ENCODE measurements around the gene GSX2.

The GSX2 gene

DNA sequence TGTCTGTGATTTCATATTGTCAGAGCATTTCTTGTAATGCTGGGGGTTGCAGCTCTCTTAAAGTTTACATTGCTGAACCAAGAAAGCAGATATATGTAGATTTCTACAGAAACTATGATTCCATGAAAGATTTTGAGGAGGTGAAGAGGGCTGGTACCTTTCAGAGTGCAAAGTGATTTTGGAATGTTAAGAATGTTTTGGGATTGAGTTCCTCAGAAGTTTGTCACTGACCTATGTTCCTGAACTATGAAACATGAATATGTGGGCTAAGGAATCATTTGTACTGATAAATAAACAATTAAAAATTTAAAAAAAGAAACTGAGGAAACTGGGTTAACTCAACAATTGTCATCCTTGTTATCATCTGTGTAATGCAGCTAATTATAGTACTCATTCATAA, 23.3 kb upstream of the GSX2 start:
- no peak for DNase-seq

DNA sequence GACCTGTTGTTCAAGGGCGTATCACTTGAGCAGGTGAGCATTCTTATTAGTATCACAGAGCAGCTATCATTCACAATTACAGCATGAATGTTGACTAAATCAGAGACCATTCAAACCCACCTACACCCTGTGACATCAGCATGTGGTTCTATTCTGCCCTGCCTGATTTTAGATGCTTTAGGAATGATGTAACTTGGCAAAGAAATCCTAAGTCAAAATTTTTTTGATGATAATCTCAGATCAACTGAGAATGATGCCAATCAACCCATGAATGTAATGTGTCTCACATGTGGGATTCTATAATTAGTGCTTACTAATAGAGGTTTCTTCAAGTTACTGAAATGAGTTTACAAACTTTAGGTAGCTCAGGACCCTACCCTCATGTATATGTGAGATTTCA, 22.2 kb upstream of the GSX2 start:
- no peak for DNase-seq

DNA sequence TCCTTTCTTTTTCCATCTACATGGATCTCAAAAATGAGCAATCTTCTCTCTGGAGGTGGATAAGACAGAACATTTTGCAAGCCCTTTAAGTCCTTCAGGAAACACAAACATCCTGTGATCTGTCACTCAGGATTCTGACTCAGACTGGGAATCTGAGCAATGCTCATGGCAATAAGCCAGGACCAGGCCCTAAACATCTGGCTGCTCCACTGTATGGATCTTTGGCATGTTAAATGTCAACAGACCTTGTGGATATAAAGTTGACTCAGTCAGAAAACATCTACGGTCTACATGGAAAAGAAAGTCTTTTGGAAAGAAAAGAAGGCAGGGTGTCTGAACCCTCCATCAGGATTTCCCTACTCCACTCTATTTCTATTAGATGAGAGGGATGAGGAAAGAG, 17.8 kb upstream of the GSX2 start:
- no peak for DNase-seq

DNA sequence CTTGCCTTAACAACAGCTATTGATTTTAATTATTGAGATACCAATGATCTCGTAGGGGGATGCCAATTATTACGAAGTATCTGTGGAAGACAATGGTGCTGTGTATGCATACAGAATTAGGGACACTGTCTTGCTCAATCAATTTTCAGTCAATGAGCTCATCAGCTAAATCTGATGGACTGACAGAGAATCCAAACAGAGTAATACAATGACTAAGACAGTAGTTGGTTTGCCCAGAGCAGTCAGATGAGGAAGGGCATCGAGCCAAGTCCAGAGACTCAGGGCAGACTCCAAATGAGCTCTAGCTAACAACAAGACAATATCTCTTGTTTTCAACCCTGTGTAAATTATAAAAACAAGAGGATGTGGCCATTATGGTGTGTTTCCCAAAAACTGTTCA, 14.7 kb upstream of the GSX2 start:
- peak in 46 of 56 donors; percentile 11 to 91 (median 56) for DNase-seq

DNA sequence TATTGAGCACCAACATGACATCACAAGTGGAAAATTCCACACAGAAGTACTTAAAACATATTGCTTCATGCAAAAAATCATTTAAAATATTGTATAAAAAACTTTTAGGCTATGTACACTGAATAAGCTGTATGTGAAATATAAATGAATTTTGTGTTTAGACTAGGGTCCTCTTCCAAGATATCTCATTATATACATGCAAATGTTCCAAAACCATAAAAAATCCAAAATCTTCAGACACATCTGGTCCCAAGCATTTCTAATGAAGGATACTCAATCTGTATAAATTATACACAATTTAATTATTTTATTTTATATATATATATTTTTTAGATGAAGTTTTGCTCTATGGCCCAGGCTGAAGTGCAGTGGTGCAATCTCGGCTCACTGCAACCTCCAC, 10.1 kb upstream of the GSX2 start:
- DNase-seq: no peak

DNA sequence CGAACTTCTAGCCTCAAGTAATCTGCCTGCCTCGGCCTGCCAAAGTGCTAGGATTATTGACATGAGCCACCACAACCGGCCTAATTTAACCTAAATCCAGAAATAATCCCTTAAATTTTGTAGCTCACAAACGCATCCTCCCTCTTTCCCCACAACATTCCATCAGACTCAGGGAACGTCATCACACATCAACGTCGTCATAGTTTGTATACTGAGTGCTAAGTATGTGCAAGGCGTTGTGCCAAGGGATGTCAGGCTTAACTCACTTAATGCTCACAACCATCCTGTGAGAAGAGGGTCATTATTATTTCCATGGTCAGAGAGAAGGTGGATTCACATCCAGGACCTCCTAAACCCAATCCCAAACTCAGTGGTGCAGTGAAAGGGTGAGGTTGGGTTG, 9.6 kb upstream of the GSX2 start:
- DNase-seq: no peak

DNA sequence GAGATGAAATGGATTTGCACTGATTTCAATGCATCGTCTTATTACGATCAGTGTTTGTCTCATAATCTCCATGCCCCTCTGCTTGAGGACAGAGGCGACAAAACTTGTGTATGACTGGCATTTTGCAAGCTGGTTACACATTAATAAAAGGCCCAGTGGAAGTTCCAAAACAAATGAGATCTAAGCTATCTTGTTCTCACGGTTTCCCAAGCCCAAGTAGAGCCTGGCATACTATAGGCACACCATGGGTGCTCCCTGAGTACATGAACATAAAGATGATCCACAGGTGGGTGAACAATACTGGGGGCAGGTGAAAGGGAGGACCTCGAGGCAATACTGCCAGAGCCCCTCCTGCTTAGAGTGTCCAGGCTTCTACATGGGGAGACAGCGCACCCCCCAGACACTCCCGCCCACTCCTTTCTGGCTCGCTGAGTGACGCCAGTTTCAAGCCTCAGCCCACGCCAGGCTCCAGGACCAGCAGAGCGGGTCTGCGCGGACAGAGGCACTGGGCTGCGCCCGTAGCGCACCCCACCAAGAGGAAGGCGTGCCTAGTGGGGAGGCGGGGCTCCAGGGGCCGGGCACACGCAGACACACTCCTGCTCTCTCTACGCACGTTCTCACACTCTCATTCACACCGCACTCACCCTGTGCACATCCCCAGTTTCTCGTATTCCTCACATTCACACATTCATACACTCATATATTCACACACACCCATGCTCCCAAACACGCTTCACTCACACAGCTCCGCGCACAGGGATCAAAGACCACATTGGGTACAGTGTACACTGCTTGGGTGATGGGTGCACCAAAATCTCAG, 8.9 kb upstream of the GSX2 start:
- peak in 21 of 56 donors; percentile 7 to 58 (median 26) for DNase-seq

DNA sequence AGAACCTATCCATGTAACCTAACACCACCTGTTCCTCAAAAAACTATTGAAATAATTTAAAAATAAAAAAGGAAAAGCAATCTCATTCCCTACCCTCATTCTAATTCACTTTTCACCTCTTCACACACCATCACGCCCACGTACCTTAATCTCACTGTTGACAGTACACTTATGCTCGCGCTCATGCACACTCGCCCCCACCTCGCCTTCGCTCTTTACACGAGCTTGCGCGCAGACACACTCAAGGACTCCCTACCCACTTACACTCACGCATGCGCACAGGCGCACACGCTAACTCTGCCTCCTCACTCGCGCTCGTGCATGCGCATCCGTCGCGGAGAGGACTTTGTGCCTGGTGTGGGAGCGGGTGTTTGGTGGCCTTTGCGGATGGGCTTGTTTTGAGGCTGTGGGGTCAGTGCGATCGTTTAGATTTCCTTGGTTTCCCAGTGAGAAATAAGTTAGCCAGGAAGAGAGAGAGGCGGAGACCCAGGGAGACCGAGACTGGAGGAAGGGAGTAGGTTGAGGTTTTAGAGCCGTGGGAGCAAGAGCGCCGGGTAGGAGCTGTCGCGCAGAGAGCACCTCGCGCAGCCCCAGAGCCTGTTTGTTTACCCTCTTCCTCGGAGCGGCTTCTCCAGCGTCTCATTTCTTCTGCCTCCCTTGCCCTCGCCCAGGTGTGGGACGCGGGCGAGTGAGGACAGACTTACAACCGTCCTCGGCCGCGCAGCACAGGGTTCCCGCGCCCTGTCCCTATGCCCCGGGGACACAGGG, 8.1 kb upstream of the GSX2 start:
- DNase-seq: peak in 54 of 56 donors; percentile 9 to 84 (median 54)

DNA sequence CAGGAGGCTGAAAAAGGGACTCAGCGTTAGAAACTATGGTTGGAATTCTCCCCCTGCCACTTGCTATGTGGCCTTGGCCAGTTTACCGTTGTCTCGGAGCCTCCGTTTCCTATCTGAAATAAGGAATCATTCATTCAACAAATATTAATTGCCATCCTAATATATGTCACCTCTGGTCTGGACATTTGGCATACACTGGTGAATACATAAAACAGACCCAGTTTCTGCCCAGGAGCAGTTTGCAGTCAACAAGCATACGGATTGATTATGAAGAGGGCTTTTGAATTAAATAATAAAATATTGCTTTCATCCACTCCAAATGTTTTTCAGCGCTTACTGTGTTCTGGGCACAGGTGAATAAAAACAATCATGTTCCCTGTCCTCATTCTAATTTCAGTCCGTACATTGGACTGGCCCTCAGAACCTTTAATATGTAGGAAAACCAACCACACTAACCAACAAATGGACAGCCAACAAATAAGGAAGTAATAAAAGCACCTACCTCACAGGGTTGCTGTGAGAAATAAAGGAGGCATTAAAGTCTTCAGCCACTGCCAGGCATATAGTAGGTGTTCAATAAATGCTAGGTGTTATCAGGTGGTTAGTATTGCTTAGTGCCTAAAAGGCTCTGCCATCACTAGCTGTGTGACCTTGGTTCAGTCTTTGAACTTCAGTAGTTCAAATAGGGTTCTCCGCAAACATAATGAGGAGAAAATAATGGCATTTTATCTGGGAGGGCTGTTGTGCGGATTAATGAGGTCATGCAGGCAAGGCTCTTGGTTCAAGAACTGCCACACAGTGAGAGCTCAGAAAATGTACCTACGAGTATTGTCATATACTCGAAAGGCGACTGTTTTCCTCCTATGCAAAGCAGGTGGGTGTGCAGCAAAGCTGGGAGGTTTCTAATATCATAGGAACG, 7.3 kb upstream of the GSX2 start:
- DNase-seq: no peak

DNA sequence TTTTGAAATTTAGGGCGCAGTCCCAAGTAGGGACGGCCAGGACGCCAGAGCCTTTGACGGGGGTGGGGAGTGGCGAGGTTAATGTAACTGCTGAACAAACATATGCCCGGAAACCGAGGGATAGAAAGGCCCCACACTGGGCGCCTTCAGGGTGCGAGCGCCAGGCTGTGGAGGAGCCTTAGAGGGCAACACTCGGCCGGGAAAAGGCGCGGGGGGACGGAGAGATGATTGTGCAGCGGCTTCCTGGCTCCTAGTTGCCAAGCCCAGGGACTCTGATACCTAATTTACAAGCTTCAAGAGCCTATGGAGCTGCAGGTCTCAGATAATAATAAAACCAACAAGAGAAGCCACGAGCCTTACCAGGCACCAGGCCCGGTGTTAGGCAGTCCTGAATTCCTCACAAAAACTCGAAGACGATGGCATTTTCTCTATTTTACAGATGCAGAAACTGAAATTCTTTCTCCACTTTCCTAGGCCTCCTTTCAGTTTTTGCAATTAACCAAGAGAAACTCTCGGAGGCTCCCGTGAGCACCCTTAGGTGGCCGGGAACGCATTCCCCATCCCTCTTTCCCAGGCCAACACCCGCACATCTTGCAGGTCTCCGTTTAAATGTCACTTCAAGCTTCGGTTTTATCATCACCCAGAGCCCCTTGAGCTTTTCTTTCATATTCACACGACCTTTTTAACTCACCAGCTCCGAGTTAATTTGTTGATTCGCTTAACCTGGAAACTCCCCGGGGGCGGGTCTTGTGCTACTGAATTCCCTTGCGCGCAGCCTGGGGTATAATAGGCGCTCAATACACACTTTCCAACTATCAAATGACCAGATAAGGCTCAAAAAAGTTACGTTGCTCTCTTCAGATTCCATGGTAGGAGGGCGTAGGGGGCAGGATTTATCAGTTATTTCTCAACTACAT, 6.4 kb upstream of the GSX2 start:
- DNase-seq: no peak

DNA sequence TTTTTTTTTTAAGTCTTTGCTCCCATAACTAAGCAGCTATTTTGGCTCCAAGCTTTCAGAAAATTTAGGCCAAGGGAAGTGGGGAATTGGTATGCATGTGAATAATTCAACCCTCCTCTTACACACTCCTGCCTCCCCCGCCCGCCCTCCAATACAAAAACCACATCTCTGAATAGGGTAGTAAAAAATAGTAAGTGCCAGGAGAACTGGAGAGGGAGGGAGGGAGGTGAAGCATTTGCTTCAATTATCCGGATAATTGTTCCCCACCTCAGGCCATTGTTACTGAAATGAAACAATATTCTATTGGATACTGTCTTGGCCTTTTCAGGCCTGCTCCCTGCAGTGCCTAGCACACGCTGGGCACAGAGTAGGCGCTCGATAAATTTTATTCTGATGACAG, 5.5 kb upstream of the GSX2 start:
- no peak for DNase-seq

DNA sequence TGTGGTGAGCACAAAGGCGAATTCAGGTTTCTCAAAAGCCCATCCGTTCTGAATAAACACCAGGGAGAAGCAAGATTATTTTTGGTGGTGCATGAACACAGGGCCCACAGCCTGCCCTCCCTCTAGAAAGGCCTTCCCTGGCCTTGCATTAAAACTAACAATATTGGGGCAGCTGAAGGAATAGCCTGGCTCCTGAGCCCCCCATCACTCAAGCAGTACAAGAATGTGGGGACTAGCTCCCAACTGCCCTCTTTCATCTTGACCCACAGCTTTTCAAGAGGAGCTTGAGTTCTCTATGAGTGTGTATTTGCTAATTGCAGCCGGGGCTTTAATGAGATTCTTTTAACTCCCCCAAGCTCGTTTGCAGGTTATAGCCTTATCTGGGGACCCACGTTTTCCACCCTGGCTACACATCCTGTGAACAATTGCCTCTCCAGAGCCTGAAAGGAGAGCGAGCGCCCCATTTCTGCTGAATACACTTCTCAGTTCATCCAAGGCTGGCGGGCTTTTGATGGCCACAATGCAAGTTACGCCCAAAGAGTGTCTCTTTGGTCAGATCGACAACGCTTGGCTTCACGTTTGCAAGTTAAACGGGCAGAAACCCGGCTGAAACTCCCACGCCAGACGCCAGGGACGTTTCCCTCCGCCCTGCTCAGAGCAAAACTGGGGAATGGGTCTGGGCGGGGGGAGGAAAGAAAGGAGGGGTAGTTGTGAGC, 4.7 kb upstream of the GSX2 start:
- DNase-seq: no peak

DNA sequence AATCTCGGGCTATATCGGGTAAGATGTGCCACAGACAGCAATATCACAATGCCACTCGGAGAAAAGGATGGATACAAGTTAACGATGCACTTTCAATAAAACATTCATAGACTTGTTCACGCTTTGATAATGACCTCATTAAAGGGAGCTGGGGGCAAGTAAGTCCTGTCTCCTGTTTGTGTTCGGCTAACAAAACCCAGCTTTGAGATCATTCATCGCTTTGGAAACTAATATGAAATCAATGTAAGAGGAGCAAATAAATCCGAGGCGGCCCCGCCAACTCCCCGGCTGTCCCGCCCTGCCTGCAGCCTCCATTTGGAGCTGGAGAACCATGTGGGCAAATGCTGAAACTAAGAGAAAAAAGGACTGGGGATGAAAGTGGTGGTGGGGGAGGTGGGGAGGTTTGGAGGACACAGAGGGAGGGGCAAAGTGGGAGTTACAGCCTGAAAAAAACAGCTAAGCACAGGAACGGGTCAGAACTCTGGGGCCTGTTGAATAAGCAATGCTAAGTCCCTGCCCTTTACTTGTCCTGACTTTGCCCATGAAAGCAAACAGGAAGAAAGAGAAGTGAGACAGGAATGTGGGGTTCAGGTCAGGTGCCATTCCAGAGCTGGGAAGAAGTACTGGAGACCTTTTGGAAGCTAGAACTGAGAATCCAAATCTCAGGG, 3.5 kb upstream of the GSX2 start:
- DNase-seq: no peak

DNA sequence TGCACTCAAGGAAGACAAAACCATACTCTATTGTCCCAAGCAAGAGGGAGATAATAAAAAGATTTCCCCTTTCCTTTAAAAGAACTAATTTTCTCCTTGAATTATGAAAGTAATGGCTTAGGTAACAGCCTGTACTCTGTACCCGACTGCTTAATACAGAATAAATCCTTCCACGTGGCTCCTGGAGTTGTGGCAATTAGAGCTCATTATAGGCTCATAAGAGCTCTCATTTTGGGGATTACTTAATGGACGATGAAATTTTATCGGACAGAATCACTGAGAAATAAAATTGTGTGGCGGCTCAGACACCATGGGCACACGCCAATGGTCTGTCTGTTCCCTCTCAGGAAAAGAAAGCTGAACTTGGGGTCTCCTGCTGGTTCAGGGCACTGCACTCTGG, 2.8 kb upstream of the GSX2 start:
- DNase-seq: no peak

DNA sequence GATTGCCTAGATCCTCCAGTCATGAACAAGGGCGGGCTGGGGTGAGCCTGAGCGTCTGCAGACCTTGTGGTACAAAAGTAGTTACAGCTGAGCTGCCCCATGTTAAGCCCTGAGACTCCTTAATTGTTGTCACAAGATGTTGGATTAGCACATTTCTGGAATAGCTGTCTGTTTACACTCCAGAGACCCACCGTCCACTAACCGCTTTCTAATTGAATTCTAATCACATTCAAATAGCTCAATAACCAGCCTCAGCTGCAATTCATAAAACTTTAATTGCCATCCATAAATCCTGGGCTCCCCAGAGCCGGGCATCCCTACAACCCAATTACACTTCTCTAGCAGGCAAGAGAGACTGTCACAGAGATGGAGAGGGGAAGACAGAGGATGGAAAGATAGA, 1.6 kb upstream of the GSX2 start:
- no peak for DNase-seq

DNA sequence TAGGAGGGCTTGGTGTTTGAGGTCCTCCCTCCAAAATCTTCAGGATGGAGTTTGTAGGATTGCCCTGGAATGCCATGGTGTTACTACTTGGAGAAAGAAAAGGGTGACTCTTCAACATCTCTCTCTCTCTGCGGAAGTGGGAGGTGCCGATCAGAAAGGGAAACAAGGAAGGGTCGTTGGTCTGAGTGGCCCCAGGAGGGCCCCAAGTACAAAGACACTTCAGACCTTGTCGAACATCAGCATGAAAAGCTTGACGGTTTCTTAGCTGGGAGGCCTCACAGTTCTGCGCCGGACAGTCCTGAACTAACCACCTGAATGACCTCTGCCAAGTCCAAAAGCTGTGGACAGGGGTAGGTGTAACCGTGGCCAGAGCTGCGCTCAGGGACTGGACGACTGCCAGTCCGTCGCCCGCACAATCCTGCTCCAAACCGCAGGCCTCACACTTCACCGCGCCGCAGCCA, 646 bp upstream of the GSX2 start:
- DNase-seq: no peak

DNA sequence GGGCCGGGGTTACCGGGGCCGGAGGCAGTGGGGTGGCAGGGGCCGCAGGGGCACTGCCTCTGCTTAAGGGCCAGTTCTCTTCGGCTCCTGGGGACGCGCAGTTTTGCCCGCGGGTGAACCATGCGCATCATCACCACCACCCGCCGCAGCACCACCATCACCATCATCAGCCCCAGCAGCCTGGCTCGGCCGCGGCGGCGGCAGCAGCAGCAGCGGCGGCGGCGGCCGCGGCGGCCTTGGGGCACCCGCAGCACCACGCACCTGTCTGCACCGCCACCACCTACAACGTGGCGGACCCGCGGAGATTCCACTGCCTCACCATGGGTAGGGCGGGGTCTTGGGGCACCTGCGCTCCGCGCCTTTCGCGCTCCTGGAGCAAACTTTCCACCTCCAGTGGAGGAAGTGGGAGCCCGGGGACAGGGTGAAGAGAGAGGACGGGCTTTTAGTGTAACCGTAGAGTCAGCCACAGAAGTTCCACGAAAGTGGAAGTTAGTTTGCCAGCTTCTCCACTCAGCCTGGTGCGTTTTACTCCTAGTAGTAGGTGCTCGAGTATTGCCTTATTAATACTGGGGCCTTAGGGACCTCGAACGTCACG, 729 bp downstream of the GSX2 start:
- no peak for DNase-seq

DNA sequence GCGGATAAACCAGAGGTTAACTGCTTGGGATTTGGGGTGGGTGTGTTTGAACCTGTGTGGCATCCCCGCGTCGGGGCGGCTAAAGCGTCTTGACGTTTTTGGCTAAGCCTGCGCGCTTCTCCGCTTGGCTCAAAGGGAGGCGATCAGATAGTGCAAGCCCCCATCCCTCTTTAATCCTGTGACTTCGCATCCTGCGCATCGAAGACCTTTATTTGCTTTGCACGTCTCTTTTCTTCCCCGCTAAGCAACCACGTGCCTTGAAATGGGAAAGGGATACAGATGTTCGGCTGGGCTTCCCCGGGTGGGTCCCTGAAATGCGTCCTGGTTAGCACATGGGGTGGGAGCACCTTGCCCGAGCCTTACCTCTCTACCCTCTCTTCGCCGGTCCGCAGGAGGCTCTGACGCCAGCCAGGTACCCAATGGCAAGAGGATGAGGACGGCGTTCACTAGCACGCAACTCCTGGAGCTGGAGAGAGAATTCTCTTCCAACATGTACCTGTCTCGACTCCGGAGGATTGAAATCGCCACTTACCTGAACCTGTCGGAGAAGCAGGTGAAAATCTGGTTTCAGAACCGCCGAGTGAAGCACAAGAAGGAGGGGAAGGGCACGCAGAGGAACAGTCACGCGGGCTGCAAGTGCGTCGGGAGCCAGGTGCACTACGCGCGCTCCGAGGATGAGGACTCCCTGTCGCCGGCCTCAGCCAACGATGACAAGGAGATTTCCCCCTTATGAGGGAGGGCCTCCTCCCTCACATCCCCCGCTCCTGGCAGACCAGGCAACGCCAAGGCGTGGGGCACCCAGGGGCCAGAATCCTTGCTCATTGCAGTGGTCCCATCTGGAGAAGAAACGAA, 1.5 kb downstream of the GSX2 start:
- DNase-seq: no peak

Data from amygdala (tissue), 56 donors.